HepG2 (cell line): Measurements from ENCODE around the gene WDFY1. TPM values are rescaled to one million over a fixed set of nuclear protein-coding genes. Genes with fewer than 3 reads are reported as not detected.

Source experiments
- CEBPG ChIP-seq: IDR thresholded peaks from 2 replicates; pipeline ENCODE4 v1.6.1; 2016
- DMTF1 ChIP-seq: sonication (generic); formaldehyde crosslinking; IDR thresholded peaks from 2 replicates; pipeline ENCODE4 v1.4.0; 2020; ENCODE audit warnings: mild to moderate bottlenecking, missing genetic modification reagents
- FUBP1 ChIP-seq: sonication (generic); formaldehyde crosslinking; IDR thresholded peaks from 2 replicates; pipeline ENCODE4 v1.5.1; 2020; ENCODE audit warnings: missing genetic modification reagents, mild to moderate bottlenecking, borderline replicate concordance
- HNRNPUL1 ChIP-seq: fragments of 200-400 bp; formaldehyde crosslinking; IDR thresholded peaks from 2 replicates; pipeline ENCODE4 v1.6.1; 2017; ENCODE audit warnings: low read depth, mild to moderate bottlenecking, low read length, moderate library complexity
- MEIS1 ChIP-seq: sonication (generic); formaldehyde crosslinking; IDR thresholded peaks from 2 replicates; pipeline ENCODE4 v1.9.0; 2021; ENCODE audit warnings: mild to moderate bottlenecking, missing genetic modification reagents, moderate library complexity, borderline replicate concordance
- MIER2 ChIP-seq: IDR thresholded peaks from 2 replicates; pipeline ENCODE4 v1.6.1; 2016; ENCODE audit warnings: missing biosample characterization, missing genetic modification reagents
- NR2C2 ChIP-seq: sonication (generic); formaldehyde crosslinking; IDR thresholded peaks from 2 replicates; pipeline ENCODE4 v1.4.0; 2020; ENCODE audit warnings: missing genetic modification reagents, mild to moderate bottlenecking, moderate library complexity, borderline replicate concordance
- NR2F1 ChIP-seq, 2 experiments: fragments of 450-650 bp in 1 of 2; formaldehyde crosslinking in 1 of 2; IDR thresholded peaks; 2 replicates each; pipeline versions ENCODE4 v1.5.0 to v1.6.1; 2016 to 2020; ENCODE audit warnings: mild to moderate bottlenecking in 1 of 2, missing compliant biosample characterization in 1 of 2, missing genetic modification reagents in 1 of 2, moderate library complexity in 1 of 2
- POLR2AphosphoS2 ChIP-seq: IDR thresholded peaks from 2 replicates; pipeline ENCODE4 v1.6.1; 2011; ENCODE audit warnings: low read depth, low read length, improper control_type of control experiment
- POLR2AphosphoS5 ChIP-seq: IDR thresholded peaks from 2 replicates; pipeline ENCODE4 v1.6.1; 2012; ENCODE audit warnings: low read depth, low read length
- ZFY ChIP-seq: sonication (generic); formaldehyde crosslinking; IDR thresholded peaks from 2 replicates; pipeline ENCODE4 v1.4.0; 2020; ENCODE audit warnings: missing genetic modification reagents
- ZHX2 ChIP-seq, 2 experiments: sonication (generic) in 1 of 2; formaldehyde crosslinking in 1 of 2; IDR thresholded peaks; 2 replicates each; pipeline versions ENCODE4 v1.6.1 to v1.9.0; 2014 to 2022; ENCODE audit warnings: antibody characterized with exemption in 1 of 2, borderline replicate concordance in 1 of 2, inconsistent platforms in 1 of 2, low read depth in 1 of 2, missing genetic modification reagents in 1 of 2
- ZNF264 ChIP-seq: sonication (generic); formaldehyde crosslinking; IDR thresholded peaks from 2 replicates; pipeline ENCODE4 v1.4.0; 2020; ENCODE audit warnings: missing genetic modification reagents
- ZNF567 ChIP-seq: sonication (generic); formaldehyde crosslinking; IDR thresholded peaks from 2 replicates; pipeline ENCODE4 v1.8.1; 2023; ENCODE audit warnings: mild to moderate bottlenecking, missing genetic modification reagents, borderline replicate concordance
- ZNF574 ChIP-seq: sonication (generic); formaldehyde crosslinking; IDR thresholded peaks from 2 replicates; pipeline ENCODE4 v1.4.0; 2020; ENCODE audit warnings: missing genetic modification reagents
- polyA plus RNA-seq, 8 experiments: library from polyadenylated mRNA; depleted of rRNA in 3 of 8; stranded (reverse) in 7 of 8; unstranded in 1 of 8; fragments of >200 nt; fragmentation: Illumina TruSeq in 4 of 8; extraction: Trizol in 4 of 8; gene quantifications; 2 replicates each; pipeline versions ENCODE4 v1.2.1 to v1.2.3, GENCODE V29; 2011 to 2016; ENCODE audit warnings: low read depth in 4 of 8, missing spikeins in 1 of 8, mixed read lengths in 1 of 8; ENCODE audit not compliant: insufficient read depth in 1 of 8
- total RNA-seq, 5 experiments: library from RNA; depleted of rRNA; stranded (reverse); fragments of >200 nt; fragmentation: Illumina TruSeq; extraction: Trizol; gene quantifications; 2 replicates each; pipeline ENCODE4 v1.2.3, GENCODE V29; 2016; ENCODE audit warnings: low read depth in 1 of 5

The WDFY1 gene
- total and polyA plus RNA-seq, 2 of the 13 experiments (the other 11 are each of a cell fraction or from before 2014, with no cell fraction given), result 77.0 to 78.4 TPM

DNA sequence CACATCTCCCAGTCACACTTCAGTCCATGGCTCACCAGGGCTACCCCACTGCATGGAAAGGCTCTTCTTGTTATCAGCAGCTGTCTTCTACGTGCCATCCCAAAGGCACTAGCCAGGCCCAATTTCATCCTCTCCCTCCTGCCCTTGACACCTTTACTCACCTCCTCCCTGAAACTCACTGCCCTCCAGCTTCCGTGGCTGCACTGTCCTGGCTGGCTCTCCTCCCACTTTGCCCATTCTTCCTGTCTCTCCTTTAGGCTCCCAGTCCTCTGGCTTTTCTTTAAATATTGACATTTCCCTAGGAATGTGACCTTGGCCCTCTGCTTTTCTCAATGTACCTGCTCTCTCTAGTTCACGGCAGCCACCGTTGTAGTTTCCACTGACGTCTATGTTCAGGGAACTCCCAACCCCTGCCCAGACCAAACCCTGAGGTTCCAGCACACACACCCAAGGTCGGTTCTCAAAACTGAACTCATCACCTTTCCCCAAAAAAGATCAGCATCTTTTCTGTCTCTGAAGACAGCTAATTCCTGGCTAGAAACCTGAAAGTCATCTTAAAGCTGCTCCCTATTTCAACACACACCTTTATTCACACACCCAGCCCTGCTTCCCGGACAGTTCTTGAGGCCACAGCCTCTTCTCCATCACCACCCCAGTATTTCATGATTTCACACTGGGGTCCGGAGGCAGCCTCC is 36.7 kb downstream of the WDFY1 start (continued):
- TF ChIP-seq ZNF574 (CRISPR knock-in tag) (peak; percentile 75), HNRNPUL1 (no peak), ZFY (CRISPR knock-in tag) (peak; percentile 36; the same call in 1 of the 2 replicates), ZNF264 (CRISPR knock-in tag) (peak; percentile 75; the same call in 1 of the 2 replicates), DMTF1 (CRISPR knock-in tag) (no peak), FUBP1 (CRISPR knock-in tag) (no peak), NR2F1 (CRISPR knock-in tag; IDR thresholded peaks at IDR 0.05) (peak; percentile 88 to 94), MEIS1 (CRISPR knock-in tag) (no peak; the same call in 1 of the 2 replicates), MIER2 (CRISPR knock-in tag) (peak; percentile 84; the same call in 1 of the 2 replicates), POLR2AphosphoS5 (no peak), NR2C2 (peak; percentile 70; the same call in 1 of the 2 replicates), ZNF567 (CRISPR knock-in tag) (0 out of 2 replicates have a peak, but pooled peaks have one; percentile 68), POLR2AphosphoS2 (no peak), CEBPG (peak; percentile 73), ZHX2 (IDR thresholded peaks at IDR 0.05; ENCODE audit: low read depth) (0 out of 2 replicates have a peak, but pooled peaks have one; percentile 27), ZHX2 (CRISPR knock-in tag; IDR thresholded peaks at IDR 0.05; ENCODE audit: borderline replicate concordance) (no peak)
